HCT116 (cell line): ENCODE measurements around the gene SH2D2A. TPM values are rescaled to one million over a fixed set of nuclear protein-coding genes. Genes with fewer than 3 reads are reported as not detected.

Experiments used
- ATAC-seq: fragments of 200-7000 bp; cut with Tn5 transposase; 2 replicates; pipeline ENCODE4 v1.9.1; 2020; ENCODE audit warnings: mild to moderate bottlenecking, moderate library complexity
- BruUV-seq: library from RNA; stranded (reverse); fragments of 400-500 nt; replicated peaks from 2 replicates; lab custom pipeline; 2021; lab: Mats Ljungman, UMichigan
- CTCF ChIA-PET: fragments of 300-600 bp; sonication (Branson Sonifier 250); formaldehyde crosslinking; loops from one replicate; lab custom pipeline; 2021; ENCODE audit warnings: antibody characterized with exemption; lab: Charles Lee
- POLR2A ChIA-PET: fragments of 300-600, 350-600 bp; sonication (Branson Sonifier 250); formaldehyde crosslinking; loops from one replicate; lab custom pipeline; 2021; ENCODE audit warnings: antibody characterized with exemption; lab: Charles Lee
- RAD21 ChIA-PET, 2 experiments: fragments of 300-600 bp; sonication (Branson Sonifier 250); formaldehyde crosslinking; loops; one replicate each; lab custom pipeline; 2023; ENCODE audit warnings: low total read pairs in 2 of 2; ENCODE audit not compliant: uncharacterized antibody in 2 of 2, unreplicated experiment in 2 of 2, low non-redundant PET in 1 of 2; lab: Charles Lee
- DNase-seq: peaks from one replicate; pipeline ENCODE4 v3.0.0-alpha.2; 2010; ENCODE audit warnings: low read depth, low spot score
- H2AFZ ChIP-seq: fragments of 200-600 bp; shearing (Covaris generic), sonication (generic); 2 replicates; pipeline ENCODE4 v1.6.1; 2017; ENCODE audit warnings: low read depth, mixed run types, mixed read lengths, antibody characterized with exemption, low read length; ENCODE audit not compliant: poor library complexity, severe bottlenecking
- H3K27ac ChIP-seq: 2 replicates; pipeline ENCODE4 v1.5.1; 2012; ENCODE audit warnings: low read depth, low read length
- H3K27me3 ChIP-seq: fragments of 200-600 bp; sonication (generic); 2 replicates; pipeline ENCODE4 v1.6.1; 2016; ENCODE audit warnings: mixed run types, low read length, mixed read lengths; ENCODE audit not compliant: insufficient read depth
- H3K36me3 ChIP-seq, 2 experiments: fragments of 200-500 bp in 1 of 2; fragments of 200-600 bp in 1 of 2; sonication (Bioruptor generic) in 1 of 2; sonication (generic) in 1 of 2; 2 replicates each; pipeline versions ENCODE4 v1.5.1 to v1.6.1; 2014 to 2016; ENCODE audit warnings: low read length in 2 of 2, inconsistent platforms in 1 of 2, mixed read lengths in 1 of 2, mixed run types in 1 of 2; ENCODE audit not compliant: insufficient read depth in 2 of 2, control insufficient read depth in 1 of 2
- H3K4me1 ChIP-seq, 2 experiments: fragments of 200-600 bp in 1 of 2; sonication (generic) in 1 of 2; 2 replicates each; pipeline versions ENCODE4 v1.5.1 to v1.6.1; 2012 to 2017; ENCODE audit warnings: low read length in 2 of 2, inconsistent platforms in 1 of 2, mild to moderate bottlenecking in 1 of 2, mixed read lengths in 1 of 2, mixed run types in 1 of 2, moderate library complexity in 1 of 2; ENCODE audit not compliant: insufficient read depth in 2 of 2, control insufficient read depth in 1 of 2
- H3K4me2 ChIP-seq: fragments of 200-600 bp; sonication (generic); 2 replicates; pipeline ENCODE4 v1.6.1; 2017; ENCODE audit warnings: mixed run types, low read length, mixed read lengths
- H3K4me3 ChIP-seq, 2 experiments: fragments of 200-600 bp in 1 of 2; sonication (generic) in 1 of 2; replicated peaks in 1 of 2; 2 replicates each; pipeline ENCODE4 v1.5.1; 2011 to 2016; ENCODE audit warnings: low read length in 2 of 2, control low read depth in 1 of 2, low read depth in 1 of 2, mild to moderate bottlenecking in 1 of 2, mixed read lengths in 1 of 2, mixed run types in 1 of 2
- H3K79me2 ChIP-seq: fragments of 200-600 bp; sonication (generic); 2 replicates; pipeline ENCODE4 v1.6.1; 2017; ENCODE audit warnings: mild to moderate bottlenecking, mixed run types, low read length, moderate library complexity, mixed read lengths; ENCODE audit not compliant: insufficient read depth
- H3K9ac ChIP-seq: fragments of 200-600 bp; sonication (generic); 2 replicates; pipeline ENCODE4 v1.6.1; 2016; ENCODE audit warnings: low read length, mixed read lengths
- H3K9me2 ChIP-seq: fragments of 200-600 bp; sonication (generic), shearing (Covaris generic); 2 replicates; pipeline ENCODE4 v1.6.1; 2017; ENCODE audit warnings: mixed run types, mild to moderate bottlenecking, moderate library complexity; ENCODE audit not compliant: insufficient read depth
- H3K9me3 ChIP-seq, 2 experiments: fragments of 200-500 bp in 1 of 2; fragments of 200-600 bp in 1 of 2; sonication (Bioruptor generic) in 1 of 2; sonication (generic) in 1 of 2; 2 replicates each; pipeline ENCODE4 v1.6.1; 2014 to 2017; ENCODE audit warnings: low read length in 2 of 2, mixed read lengths in 2 of 2, inconsistent platforms in 1 of 2, low read depth in 1 of 2, mild to moderate bottlenecking in 1 of 2, mixed run types in 1 of 2, moderate library complexity in 1 of 2; ENCODE audit not compliant: control insufficient read depth in 1 of 2, insufficient read depth in 1 of 2
- H4K20me1 ChIP-seq: fragments of 200-600 bp; sonication (generic), shearing (Covaris generic); 2 replicates; pipeline ENCODE4 v1.6.1; 2017; ENCODE audit warnings: mixed run types, mild to moderate bottlenecking, moderate library complexity; ENCODE audit not compliant: insufficient read depth
- ATF3 ChIP-seq: IDR thresholded peaks from 2 replicates; pipeline ENCODE4 v1.6.1; 2012
- CBX3 ChIP-seq: IDR thresholded peaks from 2 replicates; pipeline ENCODE4 v1.6.1; 2012; ENCODE audit warnings: low read depth
- CTCF ChIP-seq, 3 experiments: fragments of 200-600 bp in 1 of 3; sonication (generic) in 1 of 3; IDR thresholded peaks in 2 of 3; conservative IDR thresholded peaks in 1 of 3; 2 replicates each; pipeline ENCODE4 v1.5.1; 2012 to 2017; ENCODE audit warnings: low read depth in 2 of 3, low read length in 2 of 3, antibody characterized with exemption in 1 of 3, borderline replicate concordance in 1 of 3, control low read depth in 1 of 3, mild to moderate bottlenecking in 1 of 3, mixed read lengths in 1 of 3, mixed run types in 1 of 3, moderate library complexity in 1 of 3; ENCODE audit not compliant: insufficient read depth in 1 of 3
- EGR1 ChIP-seq: IDR thresholded peaks from 2 replicates; pipeline ENCODE4 v1.6.1; 2012; ENCODE audit warnings: low read depth
- ELF1 ChIP-seq: IDR thresholded peaks from 2 replicates; pipeline ENCODE4 v1.6.1; 2012; ENCODE audit warnings: low read depth, borderline replicate concordance
- EZH2phosphoT487 ChIP-seq: fragments of 200-600 bp; IDR thresholded peaks from 2 replicates; pipeline ENCODE4 v1.6.1; 2018; ENCODE audit warnings: antibody characterized with exemption, borderline replicate concordance
- JUND ChIP-seq: IDR thresholded peaks from 2 replicates; pipeline ENCODE4 v1.6.1; 2012
- POLR2AphosphoS5 ChIP-seq: IDR thresholded peaks from 2 replicates; pipeline ENCODE4 v1.6.1; 2011; ENCODE audit warnings: mild to moderate bottlenecking, low read depth, low read length, moderate library complexity
- REST ChIP-seq: IDR thresholded peaks from 2 replicates; pipeline ENCODE4 v1.6.1; 2012; ENCODE audit warnings: low read depth
- SRF ChIP-seq: IDR thresholded peaks from 2 replicates; pipeline ENCODE4 v1.6.1; 2012; ENCODE audit warnings: low read depth
- ZBTB33 ChIP-seq: IDR thresholded peaks from 2 replicates; pipeline ENCODE4 v1.6.1; 2011; ENCODE audit warnings: mild to moderate bottlenecking, low read length, moderate library complexity; ENCODE audit not compliant: insufficient replicate concordance; ENCODE audit errors: extremely low read depth
- ZFX ChIP-seq: fragments of 450-650 bp; IDR thresholded peaks from 2 replicates; pipeline ENCODE4 v1.6.1; 2017
- intact Hi-C: fragments of 100-400 bp; cut with micrococcal nuclease; formaldehyde crosslinking; loops from 2 replicates; pipeline ENCODE4 v1.10.0; 2022
- total RNA-seq: library from RNA; stranded (reverse); gene quantifications from one replicate; pipeline ENCODE4 v1.2.1, GENCODE V29; 2021; ENCODE audit not compliant: unreplicated experiment

SH2D2A gene
- total RNA-seq, 1 experiment from 2014 or later = 4.8 TPM

- Histone ChIP-seq H3K36me3 (peaks cover 45 to 53% of the 10 kb centered on the region in 2 experiments; a peak in 3 of 4 replicates), H3K27ac (no peak overlapping the region), H2AFZ (no peak overlapping the region), H3K27me3 (no peaks in the 10 kb centered on the region), H3K4me1 (no peaks in the 10 kb centered on the region), H3K9me3 (no peaks in the 10 kb centered on the region), H3K4me2 (no peak overlapping the region), H3K79me2 (peaks cover 54% of the 10 kb centered on the region), H3K4me3 (no peak overlapping the region), H3K9ac (no peak overlapping the region), H3K9me2 (no peaks in the 10 kb centered on the region), H4K20me1 (no peaks in the 10 kb centered on the region)
- intact Hi-C loops = no loop called here
- DNase-seq (no peak), ATAC-seq (no peak)
- ChIA-PET RAD21 (no interaction called here), POLR2A (no interaction called here), CTCF (interaction anchor here (1.4 kb wide), 1 partner anchor 70 kb away, joined by 4 read pairs; no protein-coding TSS in a partner anchor)
- BruUV-seq = TSS peak; percentile 16
- TF ChIP-seq ZFX (no peak), POLR2AphosphoS5 (no peak), SRF (no peak), CBX3 (no peak)
Observed at GRCh38 chr1:156789621-156790318, 26.9 kb downstream of the SH2D2A start.

GRCh38 chr1:156788136-156788535, 28.5 kb downstream of the SH2D2A start:
- no peaks in the 10 kb centered on the region for H3K4me1 ChIP-seq
- no peaks in the 10 kb centered on the region for H4K20me1 ChIP-seq
- H3K4me2 ChIP-seq = no peak overlapping the region
- ChIA-PET CTCF (no interaction called here), POLR2A (no interaction called here), RAD21 (no interaction called here)
- H3K27me3 ChIP-seq = no peaks in the 10 kb centered on the region
- BruUV-seq = no TSS peak
- H3K9me2 ChIP-seq = no peaks in the 10 kb centered on the region
- peaks cover 66% of the 10 kb centered on the region for H3K79me2 ChIP-seq
- intact Hi-C loops = no loop called here
- no peak overlapping the region for H3K9ac ChIP-seq
- ATAC-seq (no peak), DNase-seq (no peak)
- H3K27ac ChIP-seq = no peak overlapping the region
- no peaks in the 10 kb centered on the region for H3K9me3 ChIP-seq
- no peak overlapping the region for H3K4me3 ChIP-seq
- H2AFZ ChIP-seq = no peak overlapping the region
- H3K36me3 ChIP-seq = peaks cover 35 to 52% of the 10 kb centered on the region in 2 experiments
- no peak for TF ChIP-seq ATF3
- TF ChIP-seq SRF = no peak
- no peak for TF ChIP-seq CTCF (IDR thresholded peaks at IDR 0.05 in 2 of 3, conservative IDR thresholded peaks at IDR 0.05 in 1 of 3; ENCODE audit: borderline replicate concordance in 1 of 3, insufficient read depth in 1 of 3, low read depth in 2 of 3, low read length in 2 of 3)
- TF ChIP-seq EZH2phosphoT487 = no peak
- TF ChIP-seq ELF1 = no peak
- TF ChIP-seq EGR1 = no peak
- TF ChIP-seq JUND = no peak
- TF ChIP-seq ZBTB33 = no peak
- TF ChIP-seq REST = no peak
